Measurements from ENCODE around the gene SMARCA4.

DNA sequence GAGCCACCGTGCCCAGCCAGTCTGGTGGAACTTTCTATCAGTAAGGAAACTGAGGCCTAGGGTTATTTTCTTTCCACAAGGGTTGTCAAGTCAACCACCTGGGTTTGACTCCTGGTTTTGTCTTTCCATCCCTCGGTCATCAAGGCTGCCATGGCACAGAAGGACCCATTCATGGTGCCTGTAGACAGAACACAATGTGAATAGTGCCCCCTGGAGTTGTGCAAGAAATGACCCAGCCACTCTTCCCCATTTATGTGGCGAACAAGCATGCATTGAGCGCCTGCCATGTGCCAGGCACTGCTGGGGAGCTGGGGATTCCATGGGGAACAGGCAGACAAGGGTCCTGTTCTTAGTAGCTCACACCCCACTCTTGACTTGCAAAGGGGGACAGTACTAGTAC is 4.1 kb downstream of the SMARCA4 start:
- TF ChIP-seq TAF1 (IDR thresholded peaks at IDR 0.05; ENCODE audit: borderline replicate concordance, low read depth, low read length): no peak
- TF ChIP-seq POLR2AphosphoS5 (IDR thresholded peaks at IDR 0.05; ENCODE audit: low read depth, low read length): no peak
